SK-N-SH treated with all-trans-retinoic acid at 6 μM for 48 hours (cell line): ENCODE data around the gene SCCPDH.
A peak's percentile ranks its signal among the peaks of the same experiment; 100 is the strongest.

Source experiments
- ATAC-seq: fragments of 200-7000 bp; cut with Tn5 transposase; 3 replicates; pipeline ENCODE4 v1.9.1; 2020; ENCODE audit warnings: mild to moderate bottlenecking, moderate library complexity
- ARNTL ChIP-seq: fragments of 450-650 bp; formaldehyde crosslinking; IDR thresholded peaks from 2 replicates; pipeline ENCODE4 v1.5.0; 2020; ENCODE audit warnings: low read depth, mild to moderate bottlenecking, moderate library complexity, borderline replicate concordance
- BACH2 ChIP-seq: fragments of 250-450 bp; sonication (Bioruptor Pico); IDR thresholded peaks from 2 replicates; pipeline ENCODE4 v1.9.0; 2021; ENCODE audit warnings: mild to moderate bottlenecking, borderline replicate concordance
- CSDC2 ChIP-seq: fragments of 250-450 bp; sonication (Bioruptor Pico); IDR thresholded peaks from 2 replicates; pipeline ENCODE4 v1.5.0; 2020; ENCODE audit warnings: mild to moderate bottlenecking, moderate library complexity
- ESRRG ChIP-seq: fragments of 250-450 bp; sonication (Bioruptor Pico); IDR thresholded peaks from 2 replicates; pipeline ENCODE4 v1.6.1; 2021; ENCODE audit warnings: mild to moderate bottlenecking
- ISL1 ChIP-seq: fragments of 250-450 bp; sonication (Bioruptor Pico); IDR thresholded peaks from 2 replicates; pipeline ENCODE4 v2.1.2; 2022; ENCODE audit warnings: mild to moderate bottlenecking, moderate library complexity
- OSR1 ChIP-seq: fragments of 250-450 bp; sonication (Bioruptor Pico); IDR thresholded peaks from 2 replicates; pipeline ENCODE4 v1.8.0; 2022; ENCODE audit warnings: moderate library complexity, mild to moderate bottlenecking, inconsistent platforms
- RARB ChIP-seq: fragments of 250-450 bp; sonication (Bioruptor Pico); IDR thresholded peaks from 2 replicates; pipeline ENCODE4 v1.8.0; 2021; ENCODE audit warnings: mild to moderate bottlenecking, moderate library complexity
- SNAI2 ChIP-seq: fragments of 250-450 bp; sonication (Bioruptor Pico); IDR thresholded peaks from 2 replicates; pipeline ENCODE4 v1.5.0; 2020; ENCODE audit warnings: mild to moderate bottlenecking, moderate library complexity
- TOX ChIP-seq: fragments of 250-450 bp; sonication (Bioruptor Pico); IDR thresholded peaks from 2 replicates; pipeline ENCODE4 v1.8.0; 2021; ENCODE audit warnings: mild to moderate bottlenecking, moderate library complexity, borderline replicate concordance
- ZC3H10 ChIP-seq: fragments of 250-450 bp; sonication (Bioruptor Pico); IDR thresholded peaks from 2 replicates; pipeline ENCODE4 v1.5.1; 2021; ENCODE audit warnings: mild to moderate bottlenecking, moderate library complexity
- ZFP30 ChIP-seq: fragments of 450-650 bp; formaldehyde crosslinking; IDR thresholded peaks from 2 replicates; pipeline ENCODE4 v1.5.0; 2022; ENCODE audit warnings: mild to moderate bottlenecking, moderate library complexity
- ZNF565 ChIP-seq: fragments of 450-650 bp; formaldehyde crosslinking; conservative IDR thresholded peaks from 2 replicates; pipeline ENCODE4 v1.5.0; 2020; ENCODE audit warnings: low read depth, mild to moderate bottlenecking, moderate library complexity
- TF ChIP-seq, protein P1 (sequence below): fragments of 250-450 bp; sonication (Bioruptor Pico); IDR thresholded peaks from 2 replicates; pipeline ENCODE4 v1.5.1; 2021; ENCODE audit warnings: mild to moderate bottlenecking, moderate library complexity
- TF ChIP-seq, protein P2 (sequence below): fragments of 250-450 bp; sonication (Bioruptor Pico); IDR thresholded peaks from 2 replicates; pipeline ENCODE4 v1.8.0; 2021; ENCODE audit warnings: low read depth, mild to moderate bottlenecking, moderate library complexity, borderline replicate concordance
- TF ChIP-seq, protein P3 (sequence below): fragments of 250-450 bp; sonication (Bioruptor Pico); IDR thresholded peaks from 2 replicates; pipeline ENCODE4 v1.5.0; 2020; ENCODE audit warnings: mild to moderate bottlenecking, moderate library complexity
- TF ChIP-seq, protein P4 (sequence below): fragments of 250-450 bp; sonication (Bioruptor Pico); IDR thresholded peaks from 2 replicates; pipeline ENCODE4 v1.5.1; 2020; ENCODE audit warnings: low read depth, mild to moderate bottlenecking, moderate library complexity
- TF ChIP-seq, protein P5 (sequence below): fragments of 250-450 bp; sonication (Bioruptor Pico); IDR thresholded peaks from 2 replicates; pipeline ENCODE4 v1.8.0; 2020; ENCODE audit warnings: mild to moderate bottlenecking, moderate library complexity, borderline replicate concordance

Gene SCCPDH

DNA sequence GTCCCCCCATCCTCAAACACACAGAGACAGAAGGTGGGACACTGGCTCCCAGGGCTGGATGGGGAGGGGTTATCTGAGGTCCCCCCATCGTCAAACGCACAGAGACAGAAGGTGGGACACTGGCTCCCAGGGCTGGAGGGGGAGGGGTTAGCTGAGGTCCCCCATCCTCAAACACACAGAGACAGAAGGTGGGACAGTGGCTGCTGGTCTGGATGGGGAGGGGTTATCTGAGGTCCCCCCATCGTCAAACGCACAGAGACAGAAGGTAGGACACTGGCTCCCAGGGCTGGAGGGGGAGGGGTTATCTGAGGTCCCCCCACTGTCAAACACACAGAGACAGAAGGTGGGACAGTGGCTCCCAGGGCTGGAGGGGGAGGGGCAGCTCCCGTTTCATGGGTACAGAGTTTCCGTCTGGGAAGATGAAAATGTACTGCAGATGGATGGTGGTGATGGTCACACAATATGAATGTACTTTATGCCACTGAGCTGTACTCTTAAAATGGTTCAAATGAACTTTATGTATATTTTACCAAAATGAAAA lies 69.2 kb downstream of the SCCPDH start:
- ATAC-seq: no peak
- TF ChIP-seq, protein P1, sequence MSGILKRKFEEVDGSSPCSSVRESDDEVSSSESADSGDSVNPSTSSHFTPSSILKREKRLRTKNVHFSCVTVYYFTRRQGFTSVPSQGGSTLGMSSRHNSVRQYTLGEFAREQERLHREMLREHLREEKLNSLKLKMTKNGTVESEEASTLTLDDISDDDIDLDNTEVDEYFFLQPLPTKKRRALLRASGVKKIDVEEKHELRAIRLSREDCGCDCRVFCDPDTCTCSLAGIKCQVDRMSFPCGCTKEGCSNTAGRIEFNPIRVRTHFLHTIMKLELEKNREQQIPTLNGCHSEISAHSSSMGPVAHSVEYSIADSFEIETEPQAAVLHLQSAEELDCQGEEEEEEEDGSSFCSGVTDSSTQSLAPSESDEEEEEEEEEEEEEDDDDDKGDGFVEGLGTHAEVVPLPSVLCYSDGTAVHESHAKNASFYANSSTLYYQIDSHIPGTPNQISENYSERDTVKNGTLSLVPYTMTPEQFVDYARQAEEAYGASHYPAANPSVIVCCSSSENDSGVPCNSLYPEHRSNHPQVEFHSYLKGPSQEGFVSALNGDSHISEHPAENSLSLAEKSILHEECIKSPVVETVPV: no peak
- no peak for TF ChIP-seq TOX
- TF ChIP-seq ZFP30 (CRISPR knock-in tag): no peak

DNA sequence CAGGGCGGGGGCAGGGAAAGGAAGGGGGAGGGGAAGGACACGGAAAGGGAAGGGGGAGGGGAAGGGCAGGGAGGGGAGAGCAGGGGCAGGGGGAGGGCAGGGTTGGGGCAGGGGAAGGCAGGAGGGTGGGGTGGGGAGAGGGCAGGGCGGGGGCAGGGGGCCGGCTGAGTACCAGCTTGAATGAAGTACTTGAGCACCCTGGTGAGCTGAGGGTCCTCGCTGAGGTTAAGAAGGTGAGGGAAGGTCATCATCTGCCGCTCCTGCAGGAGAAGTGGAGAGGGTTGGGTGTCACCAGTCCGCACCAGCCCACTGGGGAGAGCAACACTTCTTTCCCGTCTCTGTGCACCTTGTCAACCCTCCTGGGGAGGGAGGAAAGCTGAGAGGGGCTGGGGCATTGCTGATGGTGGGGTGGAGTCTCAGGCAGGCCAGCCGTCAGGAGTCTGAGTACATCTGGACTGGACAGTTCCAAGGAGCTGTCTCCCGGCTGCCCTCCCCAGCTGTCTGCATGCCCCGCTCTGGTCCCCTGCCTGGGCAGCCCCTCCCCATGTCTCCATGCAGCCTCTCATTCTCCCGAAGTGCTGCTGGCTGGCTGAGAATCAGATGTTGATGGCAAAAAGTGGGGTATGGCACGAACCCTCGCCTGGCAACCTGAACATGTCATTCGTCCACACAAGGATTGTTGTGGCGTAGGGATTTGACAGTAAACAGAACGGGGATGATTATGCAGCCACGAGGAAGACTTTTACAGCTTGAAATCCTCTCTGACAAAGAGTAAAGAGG lies 70.0 kb downstream of the SCCPDH start:
- ATAC-seq: peak; percentile 30
- no peak for TF ChIP-seq SNAI2 (CRISPR knock-in tag)
- TF ChIP-seq, protein P2, sequence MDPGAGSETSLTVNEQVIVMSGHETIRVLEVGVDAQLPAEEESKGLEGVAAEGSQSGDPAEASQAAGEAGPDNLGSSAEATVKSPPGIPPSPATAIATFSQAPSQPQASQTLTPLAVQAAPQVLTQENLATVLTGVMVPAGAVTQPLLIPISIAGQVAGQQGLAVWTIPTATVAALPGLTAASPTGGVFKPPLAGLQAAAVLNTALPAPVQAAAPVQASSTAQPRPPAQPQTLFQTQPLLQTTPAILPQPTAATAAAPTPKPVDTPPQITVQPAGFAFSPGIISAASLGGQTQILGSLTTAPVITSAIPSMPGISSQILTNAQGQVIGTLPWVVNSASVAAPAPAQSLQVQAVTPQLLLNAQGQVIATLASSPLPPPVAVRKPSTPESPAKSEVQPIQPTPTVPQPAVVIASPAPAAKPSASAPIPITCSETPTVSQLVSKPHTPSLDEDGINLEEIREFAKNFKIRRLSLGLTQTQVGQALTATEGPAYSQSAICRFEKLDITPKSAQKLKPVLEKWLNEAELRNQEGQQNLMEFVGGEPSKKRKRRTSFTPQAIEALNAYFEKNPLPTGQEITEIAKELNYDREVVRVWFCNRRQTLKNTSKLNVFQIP: no peak
- TF ChIP-seq ZNF565: no peak
- no peak for TF ChIP-seq ZFP30 (CRISPR knock-in tag)
- TF ChIP-seq, protein P3, sequence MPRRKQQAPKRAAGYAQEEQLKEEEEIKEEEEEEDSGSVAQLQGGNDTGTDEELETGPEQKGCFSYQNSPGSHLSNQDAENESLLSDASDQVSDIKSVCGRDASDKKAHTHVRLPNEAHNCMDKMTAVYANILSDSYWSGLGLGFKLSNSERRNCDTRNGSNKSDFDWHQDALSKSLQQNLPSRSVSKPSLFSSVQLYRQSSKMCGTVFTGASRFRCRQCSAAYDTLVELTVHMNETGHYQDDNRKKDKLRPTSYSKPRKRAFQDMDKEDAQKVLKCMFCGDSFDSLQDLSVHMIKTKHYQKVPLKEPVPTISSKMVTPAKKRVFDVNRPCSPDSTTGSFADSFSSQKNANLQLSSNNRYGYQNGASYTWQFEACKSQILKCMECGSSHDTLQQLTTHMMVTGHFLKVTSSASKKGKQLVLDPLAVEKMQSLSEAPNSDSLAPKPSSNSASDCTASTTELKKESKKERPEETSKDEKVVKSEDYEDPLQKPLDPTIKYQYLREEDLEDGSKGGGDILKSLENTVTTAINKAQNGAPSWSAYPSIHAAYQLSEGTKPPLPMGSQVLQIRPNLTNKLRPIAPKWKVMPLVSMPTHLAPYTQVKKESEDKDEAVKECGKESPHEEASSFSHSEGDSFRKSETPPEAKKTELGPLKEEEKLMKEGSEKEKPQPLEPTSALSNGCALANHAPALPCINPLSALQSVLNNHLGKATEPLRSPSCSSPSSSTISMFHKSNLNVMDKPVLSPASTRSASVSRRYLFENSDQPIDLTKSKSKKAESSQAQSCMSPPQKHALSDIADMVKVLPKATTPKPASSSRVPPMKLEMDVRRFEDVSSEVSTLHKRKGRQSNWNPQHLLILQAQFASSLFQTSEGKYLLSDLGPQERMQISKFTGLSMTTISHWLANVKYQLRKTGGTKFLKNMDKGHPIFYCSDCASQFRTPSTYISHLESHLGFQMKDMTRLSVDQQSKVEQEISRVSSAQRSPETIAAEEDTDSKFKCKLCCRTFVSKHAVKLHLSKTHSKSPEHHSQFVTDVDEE (CRISPR knock-in tag): no peak
- TF ChIP-seq ESRRG (CRISPR knock-in tag): no peak
- TF ChIP-seq RARB: no peak
- no peak for TF ChIP-seq ARNTL
- TF ChIP-seq ISL1 (CRISPR knock-in tag): no peak
- TF ChIP-seq, protein P4, sequence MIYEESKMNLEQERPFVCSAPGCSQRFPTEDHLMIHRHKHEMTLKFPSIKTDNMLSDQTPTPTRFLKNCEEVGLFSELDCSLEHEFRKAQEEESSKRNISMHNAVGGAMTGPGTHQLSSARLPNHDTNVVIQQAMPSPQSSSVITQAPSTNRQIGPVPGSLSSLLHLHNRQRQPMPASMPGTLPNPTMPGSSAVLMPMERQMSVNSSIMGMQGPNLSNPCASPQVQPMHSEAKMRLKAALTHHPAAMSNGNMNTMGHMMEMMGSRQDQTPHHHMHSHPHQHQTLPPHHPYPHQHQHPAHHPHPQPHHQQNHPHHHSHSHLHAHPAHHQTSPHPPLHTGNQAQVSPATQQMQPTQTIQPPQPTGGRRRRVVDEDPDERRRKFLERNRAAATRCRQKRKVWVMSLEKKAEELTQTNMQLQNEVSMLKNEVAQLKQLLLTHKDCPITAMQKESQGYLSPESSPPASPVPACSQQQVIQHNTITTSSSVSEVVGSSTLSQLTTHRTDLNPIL (CRISPR knock-in tag): no peak
- TF ChIP-seq ZC3H10 (CRISPR knock-in tag): no peak
- TF ChIP-seq OSR1 (CRISPR knock-in tag): no peak

DNA sequence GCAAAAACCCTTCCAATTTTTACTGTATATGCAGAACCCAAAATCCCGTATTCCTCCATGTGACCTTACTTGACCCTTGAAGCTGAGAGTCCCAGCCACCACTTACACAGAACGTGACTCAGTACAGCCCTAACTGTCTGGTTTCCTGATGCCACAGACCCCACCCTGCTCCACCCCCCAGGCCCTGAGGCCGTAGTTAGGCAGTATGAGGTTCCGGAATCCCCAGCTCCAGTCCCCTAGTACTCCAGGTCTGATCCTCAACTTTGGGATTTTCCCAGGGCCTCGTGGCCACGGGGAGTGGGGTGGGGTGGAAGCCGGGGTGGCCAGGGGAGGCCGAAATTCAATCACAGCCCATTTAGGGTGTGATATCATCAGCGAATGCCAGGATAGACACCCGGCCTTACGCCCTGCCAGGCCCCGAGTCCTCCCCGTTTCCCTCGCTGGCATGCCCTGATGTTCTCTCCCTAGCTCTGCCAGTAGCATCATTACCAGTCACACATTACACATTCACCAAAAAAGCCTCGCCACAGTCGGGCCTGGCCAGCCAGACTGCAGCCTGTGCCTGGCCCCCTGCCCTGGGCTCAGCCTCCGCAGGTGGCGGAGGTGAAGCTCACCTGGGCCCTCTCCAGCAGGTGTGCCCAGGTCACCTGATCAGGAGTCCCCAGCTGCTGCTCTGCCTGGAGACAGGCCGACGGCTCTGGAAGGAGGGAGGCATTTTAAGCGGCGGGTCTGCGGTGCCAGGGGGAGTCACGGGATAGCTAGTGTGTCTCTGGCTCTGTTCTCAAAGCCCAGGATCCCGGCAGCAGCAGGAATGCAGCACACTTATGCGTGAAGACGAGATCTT lies 70.8 kb downstream of the SCCPDH start:
- peak; percentile 10 for ATAC-seq
- TF ChIP-seq BACH2 (CRISPR knock-in tag) (no peak), RARB (no peak), ZNF565 (no peak), CSDC2 (CRISPR knock-in tag) (no peak), SNAI2 (CRISPR knock-in tag) (no peak), TOX (no peak), ZC3H10 (CRISPR knock-in tag) (no peak), ARNTL (no peak)
- TF ChIP-seq, protein P1: no peak
- TF ChIP-seq, protein P3 (CRISPR knock-in tag): no peak
- TF ChIP-seq, protein P5, sequence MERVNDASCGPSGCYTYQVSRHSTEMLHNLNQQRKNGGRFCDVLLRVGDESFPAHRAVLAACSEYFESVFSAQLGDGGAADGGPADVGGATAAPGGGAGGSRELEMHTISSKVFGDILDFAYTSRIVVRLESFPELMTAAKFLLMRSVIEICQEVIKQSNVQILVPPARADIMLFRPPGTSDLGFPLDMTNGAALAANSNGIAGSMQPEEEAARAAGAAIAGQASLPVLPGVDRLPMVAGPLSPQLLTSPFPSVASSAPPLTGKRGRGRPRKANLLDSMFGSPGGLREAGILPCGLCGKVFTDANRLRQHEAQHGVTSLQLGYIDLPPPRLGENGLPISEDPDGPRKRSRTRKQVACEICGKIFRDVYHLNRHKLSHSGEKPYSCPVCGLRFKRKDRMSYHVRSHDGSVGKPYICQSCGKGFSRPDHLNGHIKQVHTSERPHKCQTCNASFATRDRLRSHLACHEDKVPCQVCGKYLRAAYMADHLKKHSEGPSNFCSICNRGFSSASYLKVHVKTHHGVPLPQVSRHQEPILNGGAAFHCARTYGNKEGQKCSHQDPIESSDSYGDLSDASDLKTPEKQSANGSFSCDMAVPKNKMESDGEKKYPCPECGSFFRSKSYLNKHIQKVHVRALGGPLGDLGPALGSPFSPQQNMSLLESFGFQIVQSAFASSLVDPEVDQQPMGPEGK (CRISPR knock-in tag): no peak
